GM21381 (cell line): ENCODE measurements around the gene GIGYF1.
"Not testable (repeated sequence)": the region's sequence is repeated elsewhere in the genome, so short reads cannot be mapped to it uniquely, and the experiment has no call there.

Experiments
- ATAC-seq: cut with Tn5 transposase; IDR thresholded peaks from one replicate; pipeline ENCODE4 v1.9.1; 2021; ENCODE audit warnings: mild to moderate bottlenecking, moderate library complexity; ENCODE audit not compliant: unreplicated experiment

GIGYF1 gene, protein sequence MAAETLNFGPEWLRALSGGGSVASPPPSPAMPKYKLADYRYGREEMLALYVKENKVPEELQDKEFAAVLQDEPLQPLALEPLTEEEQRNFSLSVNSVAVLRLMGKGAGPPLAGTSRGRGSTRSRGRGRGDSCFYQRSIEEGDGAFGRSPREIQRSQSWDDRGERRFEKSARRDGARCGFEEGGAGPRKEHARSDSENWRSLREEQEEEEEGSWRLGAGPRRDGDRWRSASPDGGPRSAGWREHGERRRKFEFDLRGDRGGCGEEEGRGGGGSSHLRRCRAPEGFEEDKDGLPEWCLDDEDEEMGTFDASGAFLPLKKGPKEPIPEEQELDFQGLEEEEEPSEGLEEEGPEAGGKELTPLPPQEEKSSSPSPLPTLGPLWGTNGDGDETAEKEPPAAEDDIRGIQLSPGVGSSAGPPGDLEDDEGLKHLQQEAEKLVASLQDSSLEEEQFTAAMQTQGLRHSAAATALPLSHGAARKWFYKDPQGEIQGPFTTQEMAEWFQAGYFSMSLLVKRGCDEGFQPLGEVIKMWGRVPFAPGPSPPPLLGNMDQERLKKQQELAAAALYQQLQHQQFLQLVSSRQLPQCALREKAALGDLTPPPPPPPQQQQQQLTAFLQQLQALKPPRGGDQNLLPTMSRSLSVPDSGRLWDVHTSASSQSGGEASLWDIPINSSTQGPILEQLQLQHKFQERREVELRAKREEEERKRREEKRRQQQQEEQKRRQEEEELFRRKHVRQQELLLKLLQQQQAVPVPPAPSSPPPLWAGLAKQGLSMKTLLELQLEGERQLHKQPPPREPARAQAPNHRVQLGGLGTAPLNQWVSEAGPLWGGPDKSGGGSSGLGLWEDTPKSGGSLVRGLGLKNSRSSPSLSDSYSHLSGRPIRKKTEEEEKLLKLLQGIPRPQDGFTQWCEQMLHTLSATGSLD (N-terminal part only)

GRCh38 chr7:100694098-100694745, at the start of gene GIGYF1:
Gene GIGYF1, minus strand, starts transcription at chr7:100694250. Its CDS starts 6,012 bp downstream, at chr7:100688238.
- peak; percentile 43 for ATAC-seq

DNA sequence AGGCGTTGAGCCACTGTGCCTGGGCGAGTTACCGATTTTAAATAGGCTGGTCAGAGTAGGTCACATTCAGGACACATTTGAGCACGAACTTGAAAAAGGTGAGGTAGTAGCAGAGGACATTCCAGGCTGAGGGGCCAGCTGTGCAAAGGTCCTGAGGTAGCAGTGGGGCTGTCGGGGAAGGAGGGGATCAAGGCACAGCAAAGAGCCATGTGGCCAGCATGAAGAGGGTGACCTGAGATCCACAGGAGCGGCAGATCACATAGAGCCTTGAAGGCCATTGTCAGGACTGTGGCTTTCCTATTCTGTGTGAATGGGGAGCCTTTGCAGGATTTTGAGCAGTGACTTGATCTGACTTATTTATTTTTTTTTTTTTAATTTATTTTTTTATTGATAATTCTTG, 45.9 kb upstream of the GIGYF1 start:
- no peak for ATAC-seq

GRCh38 chr7:100736671-100737070, 42.6 kb upstream of the GIGYF1 start:
- ATAC-seq, result no peak

- no peak for ATAC-seq
Observed at GRCh38 chr7:100735730-100736129, 41.7 kb upstream of the GIGYF1 start.

DNA sequence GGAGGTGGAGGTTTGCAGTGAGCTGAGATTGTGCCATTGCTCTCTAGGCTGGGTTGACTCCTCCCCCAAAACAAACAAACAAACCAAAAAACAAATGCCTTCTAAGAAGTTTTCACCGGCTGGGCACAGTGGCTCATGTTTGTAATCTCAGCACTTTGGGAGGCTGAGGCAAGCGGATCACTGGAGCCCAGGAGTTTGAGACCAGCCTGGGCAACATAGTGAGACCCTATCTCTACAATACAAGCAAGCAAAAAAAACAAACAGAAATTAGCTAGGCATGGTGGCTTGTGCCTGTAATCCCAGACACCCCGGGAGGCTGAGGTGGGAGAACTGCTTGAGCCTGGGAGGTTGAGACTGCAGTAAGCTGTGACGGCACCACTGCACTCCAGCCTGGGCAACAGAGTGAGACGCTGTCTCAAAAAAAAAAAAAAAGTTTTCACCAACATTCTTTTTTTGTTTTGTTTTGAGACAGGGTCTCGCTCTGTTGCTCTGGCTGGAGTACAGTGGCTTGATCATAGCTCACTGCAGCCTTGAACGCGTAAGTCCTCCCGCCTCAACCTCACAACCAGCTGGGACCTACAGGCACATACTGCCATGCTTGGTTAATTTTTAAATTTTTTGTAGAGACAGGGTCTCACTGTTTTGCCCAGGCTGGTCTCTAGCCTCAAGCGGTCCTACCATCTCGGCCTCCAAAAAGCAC, 38.0 kb upstream of the GIGYF1 start:
- no peak for ATAC-seq

DNA sequence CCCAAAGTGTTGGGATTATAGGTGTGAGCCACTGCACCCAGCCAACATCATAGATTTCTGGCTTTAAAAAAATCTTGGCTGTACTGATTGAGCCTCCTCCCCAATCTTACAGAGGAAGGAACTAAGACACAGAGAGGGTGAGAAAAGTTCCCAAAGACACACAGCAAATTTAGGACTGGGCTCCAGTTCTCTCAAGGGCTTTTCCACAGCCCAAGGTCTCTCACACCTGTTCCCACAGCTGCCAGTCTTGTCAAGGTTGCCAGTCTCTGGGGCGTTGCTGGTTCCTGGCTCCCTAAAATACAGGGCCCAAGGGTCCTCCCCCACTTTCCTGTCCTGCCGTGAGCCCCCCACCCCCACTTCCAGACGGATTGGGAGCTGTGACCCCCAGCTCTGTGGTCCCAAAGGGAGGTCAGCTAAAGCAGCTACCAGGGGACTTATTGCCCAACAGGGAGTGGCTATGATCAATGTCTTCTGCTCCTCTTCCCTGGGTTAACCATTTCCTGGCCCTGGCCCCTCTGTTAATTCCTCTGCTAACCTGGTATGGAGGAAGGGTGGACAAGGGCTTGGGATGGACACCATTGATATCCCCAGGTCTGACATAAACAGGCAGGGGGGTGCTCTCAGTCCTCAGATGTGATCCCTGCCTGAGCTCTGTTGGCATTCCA, 36.2 kb upstream of the GIGYF1 start:
- ATAC-seq, result no peak

DNA sequence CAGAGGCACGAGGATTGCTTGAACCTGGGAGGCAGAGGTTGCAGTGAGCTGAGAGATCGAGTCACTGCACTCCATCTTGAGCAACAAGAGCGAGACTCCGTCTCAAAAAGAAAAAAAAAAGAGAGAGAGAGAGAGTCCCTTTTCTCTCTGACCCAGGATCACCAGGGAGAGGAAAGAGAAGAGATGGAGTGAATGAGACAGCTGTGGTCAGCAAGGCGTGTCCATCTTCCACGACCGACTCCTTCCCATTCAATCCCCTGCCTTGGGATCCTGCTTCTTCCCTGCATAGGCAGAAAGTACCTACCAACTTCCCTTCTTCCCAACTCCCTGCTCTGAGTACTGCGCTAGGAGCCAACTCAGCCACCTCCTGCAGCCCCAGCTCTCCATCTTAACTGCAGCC, 34.1 kb upstream of the GIGYF1 start:
- no peak for ATAC-seq

DNA sequence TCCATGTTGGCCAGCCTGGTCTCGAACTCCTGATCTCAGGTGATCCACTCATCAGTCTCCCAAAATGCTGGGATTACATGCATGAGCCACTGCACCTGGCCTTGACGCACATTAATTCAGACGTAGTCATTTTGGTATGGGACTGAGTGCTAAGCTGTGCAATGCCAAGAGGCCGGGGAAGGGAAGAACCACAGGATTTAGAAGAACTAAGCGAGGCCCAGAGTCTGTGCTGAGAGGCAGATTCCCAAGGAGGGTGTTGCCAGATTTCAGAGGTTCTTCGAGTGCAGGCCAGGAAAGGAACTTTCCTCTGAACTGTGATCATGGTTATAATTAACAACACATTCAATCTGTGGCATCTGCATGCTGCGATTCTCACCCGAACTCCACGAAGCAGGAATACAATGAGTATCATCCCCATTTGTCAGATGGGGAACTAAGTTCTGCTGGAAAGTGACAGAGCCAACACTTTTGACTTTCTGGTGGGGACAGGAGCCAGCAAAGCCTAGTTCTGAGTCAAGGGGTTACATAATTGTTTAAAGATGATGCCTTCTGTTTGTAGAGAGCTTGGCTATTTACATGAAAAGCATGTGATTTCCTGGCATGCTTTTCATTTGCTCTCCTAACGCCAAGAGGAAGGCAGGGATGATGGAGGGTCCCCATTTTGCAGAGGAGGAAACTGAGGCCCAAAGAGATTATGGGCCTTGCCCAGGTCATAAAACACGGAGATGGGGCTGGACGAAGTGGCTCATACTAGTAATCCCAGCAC, 33.1 kb upstream of the GIGYF1 start:
- no peak for ATAC-seq

GRCh38 chr7:100724364-100724763, 30.3 kb upstream of the GIGYF1 start:
- ATAC-seq, result not testable (repeated sequence)

- ATAC-seq, result no peak
Observed at GRCh38 chr7:100723732-100724275, 29.8 kb upstream of the GIGYF1 start.

- no peak for ATAC-seq
Observed at GRCh38 chr7:100722480-100723212, 28.6 kb upstream of the GIGYF1 start.

GRCh38 chr7:100721505-100721812, 27.4 kb upstream of the GIGYF1 start:
- ATAC-seq, result no peak

DNA sequence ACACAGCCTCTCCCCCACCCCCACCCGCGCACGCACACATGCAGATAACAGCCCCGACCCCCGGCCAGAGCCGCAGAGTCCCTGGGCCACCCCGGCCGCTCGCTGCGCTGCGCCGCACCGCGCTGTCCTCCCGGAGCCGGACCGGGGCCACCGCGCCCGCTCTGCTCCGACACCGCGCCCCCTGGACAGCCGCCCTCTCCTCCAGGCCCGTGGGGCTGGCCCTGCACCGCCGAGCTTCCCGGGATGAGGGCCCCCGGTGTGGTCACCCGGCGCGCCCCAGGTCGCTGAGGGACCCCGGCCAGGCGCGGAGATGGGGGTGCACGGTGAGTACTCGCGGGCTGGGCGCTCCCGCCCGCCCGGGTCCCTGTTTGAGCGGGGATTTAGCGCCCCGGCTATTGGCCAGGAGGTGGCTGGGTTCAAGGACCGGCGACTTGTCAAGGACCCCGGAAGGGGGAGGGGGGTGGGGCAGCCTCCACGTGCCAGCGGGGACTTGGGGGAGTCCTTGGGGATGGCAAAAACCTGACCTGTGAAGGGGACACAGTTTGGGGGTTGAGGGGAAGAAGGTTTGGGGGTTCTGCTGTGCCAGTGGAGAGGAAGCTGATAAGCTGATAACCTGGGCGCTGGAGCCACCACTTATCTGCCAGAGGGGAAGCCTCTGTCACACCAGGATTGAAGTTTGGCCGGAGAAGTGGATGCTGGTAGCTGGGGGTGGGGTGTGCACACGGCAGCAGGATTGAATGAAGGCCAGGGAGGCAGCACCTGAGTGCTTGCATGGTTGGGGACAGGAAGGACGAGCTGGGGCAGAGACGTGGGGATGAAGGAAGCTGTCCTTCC, 26.8 kb upstream of the GIGYF1 start:
- no peak for ATAC-seq

GRCh38 chr7:100720279-100720670, 26.2 kb upstream of the GIGYF1 start, which contains the start of gene EPO:
Gene EPO, plus strand, starts transcription at chr7:100720468. Its CDS starts 513 bp downstream, at chr7:100720981.
- no peak for ATAC-seq

DNA sequence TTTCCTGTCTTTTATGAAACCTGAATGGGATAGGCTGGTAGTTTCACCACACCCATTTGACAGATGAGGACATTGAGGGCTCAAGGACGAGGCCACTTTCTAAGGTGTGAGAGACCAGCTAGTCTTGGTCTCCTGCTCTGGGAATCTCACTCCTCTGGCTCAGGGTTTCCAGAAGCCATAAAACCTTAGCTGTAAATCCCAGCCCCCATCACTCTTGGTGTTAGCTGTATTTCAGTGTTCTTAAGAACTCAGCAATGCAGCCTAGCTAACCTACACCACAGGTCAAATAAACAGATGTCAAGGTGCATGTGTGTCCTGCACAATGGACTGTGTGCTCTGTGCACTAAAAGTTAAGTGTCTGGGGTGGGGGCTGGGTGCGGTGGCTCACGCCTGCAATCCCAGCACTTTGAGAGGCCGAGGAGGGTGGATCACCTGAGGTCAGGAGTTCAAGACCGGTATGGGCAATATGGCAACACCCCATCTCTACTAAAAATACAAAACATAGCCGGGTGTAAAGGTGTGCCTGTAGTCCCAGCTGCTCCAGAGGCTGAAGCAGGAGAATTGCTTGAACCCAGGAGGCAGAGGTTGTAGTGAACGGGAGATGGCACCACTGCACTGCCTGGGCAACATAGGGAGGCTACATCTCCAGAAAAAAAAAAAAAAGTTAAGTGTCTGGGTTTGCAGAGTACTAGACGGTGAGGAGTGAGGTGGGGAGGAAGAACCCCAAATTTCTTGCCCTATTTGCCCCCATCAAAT, 25.7 kb upstream of the GIGYF1 start:
- ATAC-seq, result no peak

GRCh38 chr7:100717073-100717472, 23.0 kb upstream of the GIGYF1 start:
- not testable (repeated sequence) for ATAC-seq

DNA sequence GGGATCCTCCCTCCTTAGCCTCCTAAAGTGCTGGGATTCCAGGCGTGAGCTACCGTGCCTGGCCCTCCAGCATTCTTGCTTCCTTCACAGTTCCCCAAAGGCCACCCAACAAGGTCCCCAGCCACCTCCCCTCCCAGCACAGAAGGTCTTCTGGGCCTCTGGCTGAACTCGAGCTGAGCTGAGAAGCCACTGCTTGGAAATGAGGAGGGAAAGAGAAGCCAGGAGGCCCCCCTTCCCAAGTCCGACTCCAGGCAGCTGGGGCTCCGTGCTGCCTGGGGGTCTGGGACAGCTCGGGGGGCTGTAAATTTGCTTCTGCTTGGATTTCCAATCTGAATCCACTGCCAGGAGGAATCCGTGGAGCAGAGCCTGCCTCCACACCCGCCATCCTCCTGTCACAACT, 20.7 kb upstream of the GIGYF1 start:
- no peak for ATAC-seq
